HepG2 (cell line): ENCODE measurements around the gene ZFPL1. TPM values are rescaled to one million over a fixed set of nuclear protein-coding genes. Genes with fewer than 3 reads are reported as not detected.

Experiments used
- ATF3 ChIP-seq: sonication (generic); formaldehyde crosslinking; IDR thresholded peaks from 2 replicates; pipeline ENCODE4 v1.4.0; 2020; ENCODE audit warnings: missing genetic modification reagents
- CBFB ChIP-seq: sonication (generic); formaldehyde crosslinking; IDR thresholded peaks from 2 replicates; pipeline ENCODE4 v1.4.0; 2020; ENCODE audit warnings: missing genetic modification reagents
- CBX1 ChIP-seq: IDR thresholded peaks from one replicate; pipeline ENCODE4 v1.6.1; 2016; ENCODE audit warnings: antibody characterized with exemption, low read depth
- FOXK1 ChIP-seq: sonication (generic); formaldehyde crosslinking; IDR thresholded peaks from 2 replicates; pipeline ENCODE4 v1.4.0; 2020; ENCODE audit warnings: low read depth, missing genetic modification reagents, borderline replicate concordance
- IKZF1 ChIP-seq: fragments of 450-650 bp; IDR thresholded peaks from 2 replicates; pipeline ENCODE4 v1.7.1; 2016
- JDP2 ChIP-seq: sonication (generic); formaldehyde crosslinking; IDR thresholded peaks from 2 replicates; pipeline ENCODE4 v1.8.1; 2022; ENCODE audit warnings: missing genetic modification reagents, borderline replicate concordance
- MTF1 ChIP-seq: sonication (generic); formaldehyde crosslinking; IDR thresholded peaks from 2 replicates; pipeline ENCODE4 v1.5.0; 2020; ENCODE audit warnings: missing genetic modification reagents
- NR2F2 ChIP-seq: IDR thresholded peaks from 2 replicates; pipeline ENCODE4 v1.6.1; 2012; ENCODE audit warnings: low read depth, inconsistent platforms, borderline replicate concordance
- PAXIP1 ChIP-seq: sonication (generic); formaldehyde crosslinking; conservative IDR thresholded peaks from 2 replicates; pipeline ENCODE4 v1.4.0; 2020; ENCODE audit warnings: mild to moderate bottlenecking, missing genetic modification reagents, moderate library complexity
- PITX1 ChIP-seq: sonication (generic); formaldehyde crosslinking; IDR thresholded peaks from 2 replicates; pipeline ENCODE4 v1.5.1; 2020; ENCODE audit warnings: mild to moderate bottlenecking, missing genetic modification reagents
- SPEN ChIP-seq: sonication (generic); formaldehyde crosslinking; IDR thresholded peaks from 2 replicates; pipeline ENCODE4 v1.5.1; 2020; ENCODE audit warnings: low read depth, mild to moderate bottlenecking, missing genetic modification reagents
- TAF1 ChIP-seq: sonication (generic); formaldehyde crosslinking; IDR thresholded peaks from 2 replicates; pipeline ENCODE4 v1.4.0; 2020; ENCODE audit warnings: missing genetic modification reagents
- TBX2 ChIP-seq: sonication (generic); formaldehyde crosslinking; IDR thresholded peaks from 2 replicates; pipeline ENCODE4 v1.5.0; 2020; ENCODE audit warnings: missing genetic modification reagents, mild to moderate bottlenecking, borderline replicate concordance
- TMF1 ChIP-seq: sonication (generic); formaldehyde crosslinking; IDR thresholded peaks from 2 replicates; pipeline ENCODE4 v1.8.1; 2022; ENCODE audit warnings: low read depth, missing genetic modification reagents
- ZFP1 ChIP-seq: IDR thresholded peaks from 2 replicates; pipeline ENCODE4 v1.6.1; 2016
- ZFP90 ChIP-seq: sonication (generic); formaldehyde crosslinking; IDR thresholded peaks from 2 replicates; pipeline ENCODE4 v1.8.0; 2022; ENCODE audit warnings: missing genetic modification reagents, mild to moderate bottlenecking, inconsistent platforms, borderline replicate concordance
- ZNF138 ChIP-seq: sonication (generic); formaldehyde crosslinking; IDR thresholded peaks from 2 replicates; pipeline ENCODE4 v1.5.0; 2020; ENCODE audit warnings: mild to moderate bottlenecking, low read depth, missing genetic modification reagents
- ZNF430 ChIP-seq: sonication (generic); formaldehyde crosslinking; IDR thresholded peaks from 2 replicates; pipeline ENCODE4 v1.9.0; 2021; ENCODE audit warnings: mild to moderate bottlenecking, missing genetic modification reagents
- ZNF597 ChIP-seq: sonication (generic); formaldehyde crosslinking; IDR thresholded peaks from 2 replicates; pipeline ENCODE4 v1.5.0; 2020; ENCODE audit warnings: missing genetic modification reagents
- ZNF652 ChIP-seq: IDR thresholded peaks from 2 replicates; pipeline ENCODE4 v1.6.1; 2016; ENCODE audit warnings: low read depth, borderline replicate concordance
- ZNF709 ChIP-seq: sonication (generic); formaldehyde crosslinking; IDR thresholded peaks from 2 replicates; pipeline ENCODE4 v1.5.0; 2020; ENCODE audit warnings: mild to moderate bottlenecking, missing genetic modification reagents
- ZNF75D ChIP-seq: sonication (generic); formaldehyde crosslinking; IDR thresholded peaks from 2 replicates; pipeline ENCODE4 v1.8.1; 2023; ENCODE audit warnings: missing genetic modification reagents, mild to moderate bottlenecking, borderline replicate concordance
- ZNF792 ChIP-seq: IDR thresholded peaks from 2 replicates; pipeline ENCODE4 v1.6.1; 2016
- ZNF841 ChIP-seq: sonication (generic); formaldehyde crosslinking; IDR thresholded peaks from 2 replicates; pipeline ENCODE4 v1.8.1; 2023; ENCODE audit warnings: missing genetic modification reagents, borderline replicate concordance
- polyA plus RNA-seq, 8 experiments: library from polyadenylated mRNA; depleted of rRNA in 3 of 8; stranded (reverse) in 7 of 8; unstranded in 1 of 8; fragments of >200 nt; fragmentation: Illumina TruSeq in 4 of 8; extraction: Trizol in 4 of 8; gene quantifications; 2 replicates each; pipeline versions ENCODE4 v1.2.1 to v1.2.3, GENCODE V29; 2011 to 2016; ENCODE audit warnings: low read depth in 4 of 8, missing spikeins in 1 of 8, mixed read lengths in 1 of 8; ENCODE audit not compliant: insufficient read depth in 1 of 8
- total RNA-seq, 5 experiments: library from RNA; depleted of rRNA; stranded (reverse); fragments of >200 nt; fragmentation: Illumina TruSeq; extraction: Trizol; gene quantifications; 2 replicates each; pipeline ENCODE4 v1.2.3, GENCODE V29; 2016; ENCODE audit warnings: low read depth in 1 of 5

ZFPL1 gene
- total and polyA plus RNA-seq, 2 of the 13 experiments (the other 11 are each of a cell fraction or from before 2014, with no cell fraction given), result 32.2 to 56.0 TPM

- TF ChIP-seq ZNF841 (CRISPR knock-in tag) (no peak; the same call in 1 of the 2 replicates), TAF1 (CRISPR knock-in tag) (peak; percentile 91), FOXK1 (no peak), CBX1 (peak; percentile 77), JDP2 (CRISPR knock-in tag) (no peak; the same call in 1 of the 2 replicates), ZNF597 (CRISPR knock-in tag) (no peak), ZNF652 (CRISPR knock-in tag) (no peak), PITX1 (CRISPR knock-in tag) (peak; percentile 54; the same call in 1 of the 2 replicates), TBX2 (CRISPR knock-in tag) (no peak; the same call in 1 of the 2 replicates), ZNF792 (CRISPR knock-in tag) (no peak), CBFB (CRISPR knock-in tag) (no peak), ZFP1 (no peak), ZNF430 (CRISPR knock-in tag) (peak; percentile 41; the same call in 1 of the 2 replicates), ZFP90 (CRISPR knock-in tag) (peak; percentile 66; the same call in 1 of the 2 replicates), TMF1 (CRISPR knock-in tag) (no peak), ZNF138 (CRISPR knock-in tag) (no peak), MTF1 (CRISPR knock-in tag) (no peak; the same call in 1 of the 2 replicates), ZNF709 (CRISPR knock-in tag) (peak; percentile 20; the same call in 1 of the 2 replicates), ZNF75D (CRISPR knock-in tag) (0 out of 2 replicates have a peak, but pooled peaks have one; percentile 40), NR2F2 (no peak), SPEN (no peak), ATF3 (CRISPR knock-in tag) (no peak), IKZF1 (no peak), PAXIP1 (CRISPR knock-in tag) (0 out of 2 replicates have a peak, but pooled peaks have one; percentile 33)
These were observed 27.9 kb downstream of the ZFPL1 start, which contains the start of gene TM7SF2 (continued) for GRCh38 chr11:65111744-65112545.
